T-cell (primary cell): ENCODE measurements around the gene LYSMD2. TPM values are rescaled to one million over a fixed set of nuclear protein-coding genes. Genes with fewer than 3 reads are reported as not detected.
A peak's percentile ranks its signal among the peaks of the same experiment; 100 is the strongest.

Source experiments
- ATAC-seq, 4 experiments: fragments of 200-7000 bp in 3 of 4; fragments of 150-1000 bp in 1 of 4; cut with Tn5 transposase; replicated peaks in 1 of 4; 1 replicate in 3 of 4; 2 replicates in 1 of 4; pipeline ENCODE4 v1.10.0; 2021; ENCODE audit warnings: moderate library complexity in 3 of 4, mild to moderate bottlenecking in 2 of 4, moderate number of reproducible peaks in 1 of 4
- CTCF ChIA-PET, 2 donors: fragments of 300-600 bp; sonication (Branson Sonifier 250); formaldehyde crosslinking; loops; one replicate each; lab custom pipeline; 2022; ENCODE audit warnings: antibody characterized with exemption in 2 of 2; lab: Charles Lee
- POLR2A ChIA-PET, 2 donors: fragments of 300-600 bp; sonication (Branson Sonifier 250); formaldehyde crosslinking; loops; one replicate each; lab custom pipeline; 2022; ENCODE audit warnings: antibody characterized with exemption in 2 of 2; lab: Charles Lee
- DNase-seq, 35 experiments: peaks; one replicate each; pipeline versions ENCODE4 v3.0.0 to v3.0.0-alpha.2; 2013 to 2023
- H3K27ac ChIP-seq: one replicate; pipeline ENCODE4 v1.5.1; 2013; ENCODE audit warnings: low read length
- H3K27me3 ChIP-seq, 2 experiments: replicated peaks in 1 of 2; 1 replicate in 1 of 2; 2 replicates in 1 of 2; pipeline versions ENCODE4 v1.6.1 to v1.7.0; 2013; ENCODE audit warnings: low read length in 1 of 2, mixed read lengths in 1 of 2; ENCODE audit not compliant: control insufficient read depth in 2 of 2, insufficient read depth in 2 of 2; ENCODE audit errors: extremely low read depth in 1 of 2
- H3K36me3 ChIP-seq, 2 donors: 1 replicate in 1 of 2; 2 replicates in 1 of 2; pipeline versions ENCODE4 v1.6.1 to v1.7.0; 2013; ENCODE audit warnings: low read length in 1 of 2; ENCODE audit not compliant: control insufficient read depth in 2 of 2, insufficient read depth in 1 of 2; ENCODE audit errors: extremely low read depth in 1 of 2
- H3K4me1 ChIP-seq, 2 experiments: 1 replicate in 1 of 2; 2 replicates in 1 of 2; pipeline versions ENCODE4 v1.6.1 to v1.7.0; 2013; ENCODE audit warnings: low read length in 2 of 2, mixed read lengths in 1 of 2; ENCODE audit not compliant: insufficient read depth in 2 of 2, control insufficient read depth in 1 of 2; ENCODE audit errors: extremely low read depth in 1 of 2
- H3K4me3 ChIP-seq, 2 donors: 1 replicate in 1 of 2; 2 replicates in 1 of 2; pipeline versions ENCODE4 v1.5.1 to v1.7.0; 2013; ENCODE audit warnings: mild to moderate bottlenecking in 2 of 2, low read length in 1 of 2, moderate library complexity in 1 of 2; ENCODE audit not compliant: control insufficient read depth in 1 of 2; ENCODE audit errors: extremely low read depth in 1 of 2
- H3K9me3 ChIP-seq: 2 replicates; pipeline ENCODE4 v1.7.0; 2013
- H3K27ac Mint-ChIP-seq, 2 donors: one replicate each; pipeline ENCODE4 v1.8.0; 2020 to 2021; ENCODE audit warnings: mild to moderate bottlenecking in 2 of 2, mixed read lengths in 2 of 2
- H3K27me3 Mint-ChIP-seq, 2 donors: one replicate each; pipeline ENCODE4 v1.8.0; 2021 to 2022; ENCODE audit warnings: mixed read lengths in 2 of 2
- H3K36me3 Mint-ChIP-seq: one replicate; pipeline ENCODE4 v1.8.0; 2021; ENCODE audit warnings: mixed read lengths
- H3K4me1 Mint-ChIP-seq, 3 donors: one replicate each; pipeline ENCODE4 v1.8.0; 2020 to 2022; ENCODE audit warnings: mixed read lengths in 3 of 3, mild to moderate bottlenecking in 1 of 3
- H3K4me3 Mint-ChIP-seq, 3 donors: one replicate each; pipeline ENCODE4 v1.8.0; 2020 to 2022; ENCODE audit warnings: mild to moderate bottlenecking in 3 of 3, mixed read lengths in 3 of 3, moderate library complexity in 3 of 3
- H3K9me3 Mint-ChIP-seq, 3 donors: one replicate each; pipeline ENCODE4 v1.8.0; 2020 to 2022; ENCODE audit warnings: mixed read lengths in 3 of 3
- WGBS: methylation state at CpG from one replicate; pipeline ENCODE4 v1.1.5; 2013; ENCODE audit warnings: missing lambda C conversion rate; ENCODE audit not compliant: insufficient coverage; 5-methylcytosine and 5-hydroxymethylcytosine counted together
- total RNA-seq, 35 experiments: library from RNA in 6 of 35; stranded (reverse) in 6 of 35; fragments of 120-200 nt in 1 of 35; gene quantifications; one replicate each; pipeline versions ENCODE4 v1.2.1 to v1.2.4 and lab custom pipeline; 2013 to 2026

LYSMD2 gene
- total RNA-seq, 5 donors from 2014 or later (not counting 1 experiment from before 2014, with no cell fraction given), result 16.6 to 36.2 (median 26.2) TPM

GRCh38 chr15:51721199-51721960 lies 16.1 kb downstream of the LYSMD2 start:
- ChIA-PET POLR2A (no interaction called here), CTCF (interaction anchor here in 1 of 2 donors (0.6 kb wide), 1 partner anchor 65 kb away, joined by 7 read pairs; no protein-coding TSS in a partner anchor)
- H3K27ac ChIP-seq, result no peak overlapping the region
- no peak overlapping the region for H3K4me3 Mint-ChIP-seq
- H3K4me3 ChIP-seq, result no peak overlapping the region
- H3K27ac Mint-ChIP-seq, result no peak overlapping the region
- no peaks in the 10 kb centered on the region for H3K27me3 Mint-ChIP-seq
- peaks cover 0 to 33% of the 10 kb centered on the region in 2 donors for H3K36me3 ChIP-seq
- no peak for ATAC-seq
- WGBS, result no CpG with 5 or more reads among the region's 5 CpGs
- peaks cover 29% of the 10 kb centered on the region for H3K36me3 Mint-ChIP-seq
- peaks cover 28 to 41% (median 31%) of the 10 kb centered on the region in 3 donors for H3K4me1 Mint-ChIP-seq
- no peaks in the 10 kb centered on the region for H3K27me3 ChIP-seq
- no peaks in the 10 kb centered on the region for H3K9me3 Mint-ChIP-seq
- no peaks in the 10 kb centered on the region for H3K9me3 ChIP-seq
- peaks cover 3 to 5% of the 10 kb centered on the region in 2 experiments for H3K4me1 ChIP-seq
- no peak for DNase-seq

DNA sequence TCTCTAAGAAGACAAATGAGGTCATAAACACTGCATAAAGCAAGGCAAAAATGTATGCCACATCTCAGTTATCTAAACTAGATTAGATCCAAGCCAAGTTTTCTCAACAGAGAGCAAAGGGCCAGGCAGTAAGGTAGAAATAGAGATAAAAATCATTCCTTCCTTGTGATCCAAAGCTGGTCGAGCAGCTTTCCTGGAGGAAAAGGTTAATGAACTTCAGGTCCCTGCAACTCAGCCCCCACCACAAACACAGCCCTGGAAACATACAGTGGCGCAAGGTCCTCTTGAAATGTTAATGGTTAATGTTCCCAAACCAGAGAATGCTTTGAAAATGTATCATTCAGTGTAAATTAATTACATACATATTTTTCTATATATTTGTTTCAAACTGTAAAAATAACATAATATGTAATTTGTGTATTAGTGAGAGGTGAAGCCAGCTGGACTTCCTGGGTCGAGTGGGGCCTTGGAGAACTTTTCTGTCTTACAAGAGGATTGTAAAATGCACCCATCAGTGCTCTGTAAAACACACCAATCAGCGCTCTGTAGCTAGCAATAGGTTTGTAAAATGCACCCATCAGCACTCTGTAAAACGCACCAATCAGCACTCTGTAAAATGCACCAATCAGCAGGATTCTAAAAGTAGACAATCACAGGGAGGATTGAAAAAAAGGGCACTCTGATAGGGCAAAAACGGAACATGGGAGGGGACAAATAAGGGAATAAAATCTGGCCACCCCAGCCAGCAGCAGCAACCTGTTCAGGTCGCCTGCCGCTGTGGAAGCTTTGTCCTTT lies 17.1 kb downstream of the LYSMD2 start:
- Histone ChIP-seq H3K27ac (no peak overlapping the region), H3K36me3 (peaks cover 0 to 33% of the 10 kb centered on the region in 2 donors), H3K27me3 (no peaks in the 10 kb centered on the region), H3K9me3 (no peaks in the 10 kb centered on the region), H3K4me3 (no peak overlapping the region), H3K4me1 (peaks cover 2 to 3% of the 10 kb centered on the region in 2 experiments)
- ATAC-seq (no peak), DNase-seq (no peak)
- CTCF ChIA-PET, result interaction anchor here in 1 of 2 donors (0.7 kb wide), 1 partner anchor 16 kb away, joined by 3 read pairs; no protein-coding TSS in a partner anchor
- H3K9me3 Mint-ChIP-seq, result no peaks in the 10 kb centered on the region
- H3K4me3 Mint-ChIP-seq, result no peak overlapping the region
- peak overlapping the region in 1 of 2 donors; percentile 71 for H3K27ac Mint-ChIP-seq
- peaks cover 29% of the 10 kb centered on the region for H3K36me3 Mint-ChIP-seq
- 82% methylated on average over 3 of the region's 8 CpGs for WGBS
- POLR2A ChIA-PET, result no interaction called here
- peaks cover 20 to 31% (median 22%) of the 10 kb centered on the region in 3 donors for H3K4me1 Mint-ChIP-seq
- no peaks in the 10 kb centered on the region for H3K27me3 Mint-ChIP-seq

GRCh38 chr15:51718746-51719145 lies 18.7 kb downstream of the LYSMD2 start:
- no peaks in the 10 kb centered on the region for H3K27me3 Mint-ChIP-seq
- H3K4me1 Mint-ChIP-seq, result peaks cover 6 to 16% (median 8%) of the 10 kb centered on the region in 3 donors
- Histone ChIP-seq H3K9me3 (no peaks in the 10 kb centered on the region), H3K4me1 (no peaks in the 10 kb centered on the region), H3K27ac (no peak overlapping the region), H3K27me3 (no peaks in the 10 kb centered on the region), H3K4me3 (no peak overlapping the region), H3K36me3 (peaks cover 0 to 29% of the 10 kb centered on the region in 2 donors)
- H3K4me3 Mint-ChIP-seq, result no peak overlapping the region
- DNase-seq, result no peak
- POLR2A ChIA-PET, result no interaction called here
- WGBS, result 81% methylated on average over 2 of the region's 3 CpGs
- CTCF ChIA-PET, result no interaction called here
- H3K36me3 Mint-ChIP-seq, result peaks cover 20% of the 10 kb centered on the region
- no peak overlapping the region for H3K27ac Mint-ChIP-seq
- H3K9me3 Mint-ChIP-seq, result no peaks in the 10 kb centered on the region
- ATAC-seq, result no peak

DNA sequence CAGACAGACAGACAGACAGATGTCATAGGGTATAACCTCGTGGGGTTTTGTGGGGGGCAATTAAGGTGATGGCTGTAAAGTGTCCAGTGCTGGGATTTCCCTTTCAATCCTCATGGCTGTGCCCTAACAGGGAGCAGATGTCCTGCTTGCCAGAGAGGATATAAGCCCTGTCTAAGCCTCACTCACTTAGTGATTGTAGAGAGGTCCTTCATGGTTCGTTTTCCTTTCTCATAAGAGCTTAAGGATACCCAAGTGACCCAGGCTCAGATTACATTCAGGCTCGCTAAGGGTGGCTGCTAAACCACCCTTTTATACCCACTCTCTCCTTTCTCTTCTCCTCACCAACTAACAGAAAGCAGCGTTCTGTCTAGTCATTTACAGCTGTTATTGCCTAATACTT lies 19.2 kb downstream of the LYSMD2 start:
- peaks cover 5 to 13% (median 6%) of the 10 kb centered on the region in 3 donors for H3K4me1 Mint-ChIP-seq
- no peaks in the 10 kb centered on the region for H3K9me3 ChIP-seq
- no peak for ATAC-seq
- no peak overlapping the region for H3K27ac Mint-ChIP-seq
- ChIA-PET CTCF (no interaction called here), POLR2A (no interaction called here)
- H3K4me1 ChIP-seq, result no peaks in the 10 kb centered on the region
- H3K9me3 Mint-ChIP-seq, result no peaks in the 10 kb centered on the region
- peaks cover 20% of the 10 kb centered on the region for H3K36me3 Mint-ChIP-seq
- H3K4me3 Mint-ChIP-seq, result no peak overlapping the region
- WGBS, result no CpG with 5 or more reads among the region's 4 CpGs
- no peak overlapping the region for H3K4me3 ChIP-seq
- H3K36me3 ChIP-seq, result peaks cover 0 to 25% of the 10 kb centered on the region in 2 donors
- H3K27ac ChIP-seq, result no peak overlapping the region
- no peaks in the 10 kb centered on the region for H3K27me3 ChIP-seq
- no peaks in the 10 kb centered on the region for H3K27me3 Mint-ChIP-seq
- DNase-seq, result no peak

DNA sequence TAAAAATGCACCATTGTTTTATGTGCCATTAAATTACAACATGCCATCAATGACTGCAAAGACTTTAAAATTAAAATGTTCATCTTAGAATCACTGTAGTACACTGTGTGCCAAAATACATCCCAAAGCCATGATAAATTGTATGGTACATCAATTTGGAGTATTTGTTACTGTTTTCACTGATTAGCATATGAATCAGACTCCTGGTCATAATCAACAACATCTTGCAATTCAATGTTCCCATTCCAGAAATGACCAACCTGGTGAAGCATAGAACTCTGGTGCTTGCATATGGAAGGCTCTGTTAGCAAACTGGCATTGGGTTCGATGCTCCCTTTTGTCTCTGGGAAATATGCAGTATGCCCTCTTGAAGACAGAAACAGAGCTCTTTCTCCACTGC lies 22.5 kb downstream of the LYSMD2 start:
- H3K4me3 ChIP-seq, result no peak overlapping the region
- Mint-ChIP-seq H3K27ac (no peak overlapping the region), H3K9me3 (no peaks in the 10 kb centered on the region), H3K4me3 (no peak overlapping the region), H3K27me3 (no peaks in the 10 kb centered on the region), H3K36me3 (no peaks in the 10 kb centered on the region), H3K4me1 (peaks cover 0 to 1% (median 0%) of the 10 kb centered on the region in 3 donors)
- H3K27ac ChIP-seq, result no peak overlapping the region
- no peaks in the 10 kb centered on the region for H3K27me3 ChIP-seq
- H3K9me3 ChIP-seq, result no peaks in the 10 kb centered on the region
- CTCF ChIA-PET, result interaction anchor here in 1 of 2 donors (0.6 kb wide), 1 partner anchor 1077 kb away, joined by 7 read pairs; no protein-coding TSS in a partner anchor
- WGBS, result 100% methylated on average over 1 of the region's 1 CpG
- POLR2A ChIA-PET, result no interaction called here
- no peaks in the 10 kb centered on the region for H3K4me1 ChIP-seq
- peaks cover 0 to under 1% of the 10 kb centered on the region in 2 donors for H3K36me3 ChIP-seq
- ATAC-seq (no peak), DNase-seq (no peak)

DNA sequence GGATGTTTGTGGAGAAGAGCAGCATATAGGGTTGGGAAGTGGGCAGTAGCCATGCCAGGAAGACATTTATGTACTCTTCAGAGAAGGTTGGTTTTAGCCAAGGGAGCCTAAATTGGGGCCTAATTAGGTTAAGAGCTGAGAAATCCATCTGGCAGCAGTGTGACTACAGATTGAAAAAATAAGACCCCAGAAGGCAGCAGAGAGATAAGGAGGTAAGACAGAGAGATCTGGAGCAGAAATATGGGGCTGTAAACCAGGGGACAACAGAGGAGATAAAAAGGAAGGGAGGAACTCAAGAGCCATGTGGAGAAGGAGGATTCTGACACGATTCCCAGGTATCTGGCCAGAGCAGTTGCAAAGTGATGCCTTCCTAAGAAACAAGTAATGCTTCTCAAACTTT lies 23.3 kb downstream of the LYSMD2 start:
- Histone ChIP-seq H3K9me3 (no peaks in the 10 kb centered on the region), H3K4me3 (no peak overlapping the region), H3K4me1 (no peaks in the 10 kb centered on the region), H3K36me3 (no peaks in the 10 kb centered on the region), H3K27ac (no peak overlapping the region), H3K27me3 (no peaks in the 10 kb centered on the region)
- no peaks in the 10 kb centered on the region for H3K27me3 Mint-ChIP-seq
- no peak for DNase-seq
- no peaks in the 10 kb centered on the region for H3K36me3 Mint-ChIP-seq
- no CpG with 5 or more reads among the region's 1 CpG for WGBS
- ATAC-seq, result no peak
- ChIA-PET POLR2A (no interaction called here), CTCF (no interaction called here)
- H3K4me1 Mint-ChIP-seq, result no peaks in the 10 kb centered on the region
- H3K9me3 Mint-ChIP-seq, result no peaks in the 10 kb centered on the region
- H3K27ac Mint-ChIP-seq, result no peak overlapping the region
- H3K4me3 Mint-ChIP-seq, result no peak overlapping the region
